HUES6 (cell line): ENCODE data around the gene KRT33A.

Experiments
- H3K27ac ChIP-seq: 2 replicates; pipeline ENCODE4 v1.7.0; 2013; ENCODE audit warnings: low read depth, mild to moderate bottlenecking, low read length, inconsistent platforms
- H3K27me3 ChIP-seq: 2 replicates; pipeline ENCODE4 v1.6.1; 2013; ENCODE audit warnings: low read length; ENCODE audit not compliant: control insufficient read depth, insufficient read depth
- H3K36me3 ChIP-seq: 2 replicates; pipeline ENCODE4 v1.6.1; 2013; ENCODE audit warnings: low read length; ENCODE audit not compliant: control insufficient read depth, insufficient read depth
- H3K4me1 ChIP-seq: 2 replicates; pipeline ENCODE4 v1.6.1; 2013; ENCODE audit warnings: low read length; ENCODE audit not compliant: control insufficient read depth, insufficient read depth
- H3K4me3 ChIP-seq: 2 replicates; pipeline ENCODE4 v1.5.1; 2013; ENCODE audit warnings: low read depth, low read length
- H3K9ac ChIP-seq: one replicate; pipeline ENCODE4 v1.6.1; 2013; ENCODE audit warnings: mild to moderate bottlenecking, low read length
- H3K9me3 ChIP-seq: 2 replicates; pipeline ENCODE4 v1.6.1; 2013; ENCODE audit warnings: low read depth, low read length; ENCODE audit not compliant: control insufficient read depth, insufficient read depth

The KRT33A gene

GRCh38 chr17:41327411-41328120 lies 23.1 kb downstream of the KRT33A start:
- Histone ChIP-seq H3K9ac (no peak overlapping the region), H3K4me3 (no peak overlapping the region), H3K36me3 (no peaks in the 10 kb centered on the region), H3K27ac (no peak overlapping the region), H3K4me1 (no peaks in the 10 kb centered on the region), H3K27me3 (no peaks in the 10 kb centered on the region), H3K9me3 (no peaks in the 10 kb centered on the region)

GRCh38 chr17:41326173-41327145 lies 24.2 kb downstream of the KRT33A start:
- Histone ChIP-seq H3K4me1 (no peaks in the 10 kb centered on the region), H3K9me3 (no peaks in the 10 kb centered on the region), H3K4me3 (no peak overlapping the region), H3K36me3 (no peaks in the 10 kb centered on the region), H3K9ac (no peak overlapping the region), H3K27ac (no peak overlapping the region), H3K27me3 (no peaks in the 10 kb centered on the region)

GRCh38 chr17:41325611-41326010 lies 25.0 kb downstream of the KRT33A start:
- Histone ChIP-seq H3K4me3 (no peak overlapping the region), H3K9me3 (0 out of 2 replicates have a peak, but pooled peaks cover 1% of the 10 kb centered on the region), H3K27me3 (no peaks in the 10 kb centered on the region), H3K9ac (no peak overlapping the region), H3K4me1 (no peaks in the 10 kb centered on the region), H3K36me3 (no peaks in the 10 kb centered on the region), H3K27ac (no peak overlapping the region)

GRCh38 chr17:41325126-41325525 lies 25.5 kb downstream of the KRT33A start:
- Histone ChIP-seq H3K4me1 (no peaks in the 10 kb centered on the region), H3K36me3 (no peaks in the 10 kb centered on the region), H3K27ac (no peak overlapping the region), H3K4me3 (no peak overlapping the region), H3K9me3 (0 out of 2 replicates have a peak, but pooled peaks cover 3% of the 10 kb centered on the region), H3K9ac (no peak overlapping the region), H3K27me3 (no peaks in the 10 kb centered on the region)

GRCh38 chr17:41324180-41325075 lies 26.2 kb downstream of the KRT33A start:
- no peak overlapping the region for H3K9ac ChIP-seq
- H3K9me3 ChIP-seq, result 0 out of 2 replicates have a peak, but pooled peaks cover 3% of the 10 kb centered on the region
- no peaks in the 10 kb centered on the region for H3K27me3 ChIP-seq
- H3K4me1 ChIP-seq, result no peaks in the 10 kb centered on the region
- no peaks in the 10 kb centered on the region for H3K36me3 ChIP-seq
- H3K27ac ChIP-seq, result no peak overlapping the region
- H3K4me3 ChIP-seq, result no peak overlapping the region

GRCh38 chr17:41322903-41323895 lies 27.4 kb downstream of the KRT33A start:
- Histone ChIP-seq H3K4me1 (no peaks in the 10 kb centered on the region), H3K27ac (no peak overlapping the region), H3K27me3 (no peaks in the 10 kb centered on the region), H3K9me3 (peaks cover 7% of the 10 kb centered on the region; the same call in 1 of the 2 replicates), H3K9ac (no peak overlapping the region), H3K36me3 (no peaks in the 10 kb centered on the region), H3K4me3 (no peak overlapping the region)

GRCh38 chr17:41322094-41322902 lies 28.3 kb downstream of the KRT33A start:
- H3K27ac ChIP-seq, result no peak overlapping the region
- H3K36me3 ChIP-seq, result no peaks in the 10 kb centered on the region
- H3K4me1 ChIP-seq, result no peaks in the 10 kb centered on the region
- no peak overlapping the region for H3K9ac ChIP-seq
- H3K4me3 ChIP-seq, result no peak overlapping the region
- no peaks in the 10 kb centered on the region for H3K27me3 ChIP-seq
- H3K9me3 ChIP-seq, result peaks cover 7% of the 10 kb centered on the region; the same call in 1 of the 2 replicates

- Histone ChIP-seq H3K4me1 (no peaks in the 10 kb centered on the region), H3K27ac (no peak overlapping the region), H3K9me3 (peaks cover 7% of the 10 kb centered on the region; the same call in 1 of the 2 replicates), H3K4me3 (no peak overlapping the region), H3K27me3 (no peaks in the 10 kb centered on the region), H3K9ac (no peak overlapping the region), H3K36me3 (no peaks in the 10 kb centered on the region)
Observed at GRCh38 chr17:41318231-41318630, 32.4 kb downstream of the KRT33A start.

- no peak overlapping the region for H3K4me3 ChIP-seq
- peaks cover 7% of the 10 kb centered on the region; the same call in 1 of the 2 replicates for H3K9me3 ChIP-seq
- no peaks in the 10 kb centered on the region for H3K27me3 ChIP-seq
- H3K4me1 ChIP-seq, result no peaks in the 10 kb centered on the region
- H3K36me3 ChIP-seq, result no peaks in the 10 kb centered on the region
- H3K9ac ChIP-seq, result no peak overlapping the region
- H3K27ac ChIP-seq, result no peak overlapping the region
Observed at GRCh38 chr17:41315814-41316445, 34.7 kb downstream of the KRT33A start.
